Measurements from ENCODE around the gene EDAR. TPM values are rescaled to one million over a fixed set of nuclear protein-coding genes. Genes with fewer than 3 reads are reported as not detected.

The EDAR gene
- polyA plus RNA-seq, 1 experiment, result not detected

- no peak for TF ChIP-seq CTCF (IDR thresholded peaks at IDR 0.05; ENCODE audit: low read depth, low read length)
- no peaks in the 10 kb centered on the region; the same call in 1 of the 2 replicates for H3K9me3 ChIP-seq (ENCODE audit: control insufficient read depth, insufficient read depth, low read length)
- CTCF ChIA-PET, result interaction anchor here (1.0 to 2.3 kb wide), 7 partner anchors 8 to 581 kb away, joined by 3 to 16 read pairs (median 3); no protein-coding TSS in a partner anchor
- H3K27ac ChIP-seq (ENCODE audit: low read depth, low read length), result no peak overlapping the region
- no peak for DNase-seq (ENCODE audit: low read depth, low spot score)
- H3K4me3 ChIP-seq (ENCODE audit: low read depth, low read length), result no peak overlapping the region
- H3K27me3 ChIP-seq (ENCODE audit: control insufficient read depth, insufficient read depth, low read length), result peaks cover 63% of the 10 kb centered on the region
- POLR2A ChIA-PET, result no interaction called here
Observed at GRCh38 chr2:108928660-108929377, 60.2 kb downstream of the EDAR start.

GRCh38 chr2:108927936-108928659, 60.9 kb downstream of the EDAR start:
- ChIA-PET CTCF (interaction anchor here (1.0 to 2.3 kb wide), 6 partner anchors 8 to 582 kb away, joined by 3 to 16 read pairs (median 4); no protein-coding TSS in a partner anchor), POLR2A (no interaction called here)
- peaks cover 64% of the 10 kb centered on the region for H3K27me3 ChIP-seq (ENCODE audit: control insufficient read depth, insufficient read depth, low read length)
- H3K9me3 ChIP-seq (ENCODE audit: control insufficient read depth, insufficient read depth, low read length), result no peaks in the 10 kb centered on the region; the same call in 1 of the 2 replicates
- peak; percentile 16 for DNase-seq (ENCODE audit: low read depth, low spot score)
- H3K4me3 ChIP-seq (ENCODE audit: low read depth, low read length), result no peak overlapping the region
- no peak overlapping the region for H3K27ac ChIP-seq (ENCODE audit: low read depth, low read length)
- peak; percentile 93 for TF ChIP-seq CTCF (IDR thresholded peaks at IDR 0.05; ENCODE audit: low read depth, low read length)

- H3K27ac ChIP-seq (ENCODE audit: low read depth, low read length), result no peak overlapping the region
- H3K27me3 ChIP-seq (ENCODE audit: control insufficient read depth, insufficient read depth, low read length), result peaks cover 62% of the 10 kb centered on the region
- DNase-seq (ENCODE audit: low read depth, low spot score), result no peak
- no peaks in the 10 kb centered on the region; the same call in 1 of the 2 replicates for H3K9me3 ChIP-seq (ENCODE audit: control insufficient read depth, insufficient read depth, low read length)
- H3K4me3 ChIP-seq (ENCODE audit: low read depth, low read length), result no peak overlapping the region
- CTCF ChIA-PET, result interaction anchor here (0.6 to 1.5 kb wide), 2 partner anchors 81 to 98 kb away, joined by 3 read pairs; no protein-coding TSS in a partner anchor
- no peak for TF ChIP-seq CTCF (IDR thresholded peaks at IDR 0.05; ENCODE audit: low read depth, low read length)
- POLR2A ChIA-PET, result no interaction called here
Observed at GRCh38 chr2:108927405-108927804, 61.6 kb downstream of the EDAR start.

GRCh38 chr2:108926561-108927380, 62.2 kb downstream of the EDAR start:
- DNase-seq (ENCODE audit: low read depth, low spot score), result no peak
- Histone ChIP-seq H3K27ac (ENCODE audit: low read depth, low read length) (no peak overlapping the region), H3K4me3 (ENCODE audit: low read depth, low read length) (no peak overlapping the region), H3K27me3 (ENCODE audit: control insufficient read depth, insufficient read depth, low read length) (peaks cover 58% of the 10 kb centered on the region), H3K9me3 (ENCODE audit: control insufficient read depth, insufficient read depth, low read length) (no peaks in the 10 kb centered on the region; the same call in 1 of the 2 replicates)
- POLR2A ChIA-PET, result no interaction called here
- no peak for TF ChIP-seq CTCF (IDR thresholded peaks at IDR 0.05; ENCODE audit: low read depth, low read length)
- CTCF ChIA-PET, result interaction anchor here (0.6 kb wide), 1 partner anchor 99 kb away, joined by 3 read pairs; no protein-coding TSS in a partner anchor
